Right forelimb (tissue), 1 donor: ENCODE data around the gene GUF1.

Experiments used
- DNase-seq: peaks from one replicate; pipeline ENCODE4 v3.0.0-alpha.2; 2018

Gene GUF1

DNA sequence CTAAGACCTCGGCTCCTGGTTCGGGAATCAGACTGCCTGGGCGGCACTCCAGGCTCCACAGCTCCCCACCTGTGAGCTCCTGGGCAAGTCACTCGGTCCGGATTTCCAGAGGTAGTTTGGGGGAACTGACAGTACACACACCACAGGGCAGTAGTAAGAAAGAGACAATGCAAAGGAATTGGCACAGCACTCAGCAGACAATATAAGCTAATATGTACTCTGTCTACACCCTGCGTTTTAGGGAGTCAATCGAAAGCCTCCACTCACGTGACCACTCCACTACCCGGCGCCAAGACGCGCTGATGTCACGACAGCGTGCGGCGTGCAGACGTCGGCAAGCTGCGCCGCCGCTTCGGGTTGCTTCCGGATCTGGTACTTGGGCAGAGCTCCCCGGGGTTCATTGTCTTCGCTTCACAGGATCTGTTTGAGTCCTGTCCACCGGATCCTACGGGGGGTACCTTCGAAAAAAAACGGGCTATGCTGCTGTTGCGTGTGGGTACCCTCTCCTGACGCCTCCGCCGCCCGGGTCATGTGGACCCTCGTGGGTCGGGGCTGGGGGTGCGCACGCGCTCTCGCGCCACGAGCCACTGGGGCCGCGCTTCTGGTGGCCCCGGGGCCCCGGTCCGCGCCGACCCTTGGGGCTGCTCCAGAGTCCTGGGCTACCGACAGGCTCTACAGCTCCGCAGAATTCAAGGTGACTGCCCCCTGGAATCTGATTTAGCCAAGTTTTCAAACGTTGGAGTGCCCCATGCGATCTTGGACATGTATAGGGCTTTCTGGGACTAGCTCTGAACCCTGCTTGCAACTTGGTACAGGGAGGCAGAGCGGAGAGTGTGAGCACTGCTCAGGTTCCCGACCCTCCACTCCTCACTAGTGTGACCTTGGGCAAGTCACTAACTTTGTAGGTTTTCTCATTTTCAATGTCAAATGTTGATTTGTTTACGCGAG lies at the start of gene GUF1:
Gene GUF1 (plus strand): TSS at position 327 of the 948 bp plus-strand sequence. CDS start 203 bp downstream, at position 530.
- DNase-seq: peak; percentile 94

GRCh38 chr4:44629280-44629866 lies 48.8 kb upstream of the GUF1 start:
- no peak for DNase-seq

- DNase-seq: no peak
Observed at GRCh38 chr4:44632089-44632488, 46.1 kb upstream of the GUF1 start.

- no peak for DNase-seq
Observed at GRCh38 chr4:44632733-44633132, 45.5 kb upstream of the GUF1 start.

GRCh38 chr4:44638091-44638490 lies 40.1 kb upstream of the GUF1 start:
- DNase-seq: no peak

GRCh38 chr4:44646151-44646550 lies 32.1 kb upstream of the GUF1 start:
- DNase-seq: no peak

DNA sequence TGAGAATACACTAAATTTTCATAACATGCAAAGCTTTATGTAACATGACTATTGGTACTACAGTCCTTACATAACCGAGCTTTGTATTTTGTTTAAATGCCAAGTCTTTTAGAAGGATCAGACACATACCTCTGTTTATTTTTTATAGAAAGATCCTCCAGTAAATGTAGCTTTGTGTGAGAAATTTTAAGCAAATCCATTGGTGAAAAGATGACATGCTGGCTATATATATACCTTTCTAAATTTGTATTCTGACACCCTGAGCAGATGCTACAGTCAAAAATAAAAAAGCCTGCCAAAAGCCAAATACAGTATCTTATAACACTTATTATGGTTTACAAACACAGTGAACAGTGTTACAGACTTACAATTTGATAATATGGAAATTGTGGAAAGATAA lies 26.8 kb upstream of the GUF1 start, which contains the start of gene YIPF7:
Gene YIPF7 (minus strand): TSS at position 201 of the 400 bp plus-strand sequence. CDS start 1,525 bp downstream, outside the sequence.
- DNase-seq: no peak

- DNase-seq: no peak
Observed at GRCh38 chr4:44652002-44652401, 26.2 kb upstream of the GUF1 start.

- no peak for DNase-seq
Observed at GRCh38 chr4:44660396-44660795, 17.8 kb upstream of the GUF1 start.

GRCh38 chr4:44661940-44662622 lies 16.1 kb upstream of the GUF1 start:
- no peak for DNase-seq

GRCh38 chr4:44662623-44663005 lies 15.6 kb upstream of the GUF1 start:
- no peak for DNase-seq

DNA sequence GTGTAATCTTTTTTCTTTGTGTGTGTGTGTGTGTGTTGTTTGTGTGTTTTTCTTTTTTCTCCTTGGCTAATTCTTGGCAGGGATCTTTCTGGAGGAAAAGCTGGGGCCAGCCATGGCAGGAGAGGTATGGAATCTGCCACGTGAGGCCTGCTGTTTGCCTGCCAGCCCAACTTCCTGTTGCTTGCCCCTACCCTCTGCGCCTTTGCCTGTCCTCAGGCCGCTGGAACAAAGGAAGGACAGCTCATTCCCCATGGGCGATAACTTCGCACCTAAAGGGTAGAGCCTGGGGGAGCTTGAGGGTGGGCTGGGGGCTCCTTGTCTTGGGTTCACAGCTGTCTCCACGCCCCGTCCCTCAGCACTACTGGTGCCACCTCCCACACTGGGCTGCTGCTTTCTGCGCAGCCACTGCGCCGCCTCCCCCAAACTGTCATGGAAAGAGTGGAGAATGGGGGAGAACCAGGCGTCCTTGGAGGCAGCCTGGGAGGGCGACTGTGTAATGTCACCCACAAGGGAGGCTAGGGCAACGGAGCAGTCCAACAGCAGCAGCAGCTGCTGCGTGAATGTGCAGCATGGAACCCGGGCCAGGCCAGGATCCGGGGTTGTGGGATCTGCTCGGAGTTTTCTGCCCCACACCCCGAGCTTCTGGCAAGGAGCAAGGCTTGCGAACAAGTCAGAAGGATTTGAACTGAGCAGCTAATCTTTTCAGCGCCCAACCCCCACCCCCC lies 14.5 kb upstream of the GUF1 start:
- DNase-seq: no peak

- DNase-seq: no peak
Observed at GRCh38 chr4:44668526-44668925, 9.7 kb upstream of the GUF1 start.

GRCh38 chr4:44670506-44671199 lies 7.6 kb upstream of the GUF1 start:
- no peak for DNase-seq

DNA sequence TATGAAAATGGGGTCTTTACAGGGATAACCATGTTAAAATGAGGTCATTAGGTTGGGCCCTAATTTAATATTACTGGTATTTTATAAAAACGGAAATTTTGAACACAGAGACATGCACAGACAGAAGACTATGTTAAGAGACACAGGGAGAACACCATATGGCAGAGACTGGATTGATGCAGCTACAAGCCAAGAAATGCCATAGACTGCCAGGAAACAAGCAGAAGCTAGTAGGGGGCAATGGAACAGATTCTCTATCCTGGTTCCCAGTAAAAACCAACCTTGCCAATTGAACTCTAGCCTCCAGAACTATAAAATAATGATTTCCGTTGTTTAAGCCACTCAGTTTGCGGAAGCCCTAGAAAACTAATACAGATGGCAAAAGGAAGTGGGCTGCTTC lies 6.6 kb upstream of the GUF1 start:
- no peak for DNase-seq

DNA sequence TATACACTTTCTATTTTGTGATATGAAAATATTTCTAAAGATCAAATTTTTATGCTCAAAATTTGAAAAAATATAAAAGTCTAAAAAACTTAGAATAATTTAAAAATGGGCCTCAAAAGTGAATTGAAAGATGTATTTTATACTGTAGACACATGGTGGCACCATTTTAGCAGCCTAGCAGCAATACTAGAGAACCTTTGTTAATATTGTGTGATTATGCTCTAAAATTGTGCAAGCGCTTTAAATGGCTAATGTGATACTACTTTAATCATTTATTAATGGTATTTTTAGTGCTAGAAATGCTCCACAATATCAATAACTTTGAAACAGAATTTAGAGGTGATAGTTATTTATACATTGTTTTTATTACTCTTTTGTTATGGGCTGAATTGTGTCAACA lies 3.7 kb upstream of the GUF1 start:
- no peak for DNase-seq

GRCh38 chr4:44675366-44675765 lies 2.9 kb upstream of the GUF1 start:
- no peak for DNase-seq

DNA sequence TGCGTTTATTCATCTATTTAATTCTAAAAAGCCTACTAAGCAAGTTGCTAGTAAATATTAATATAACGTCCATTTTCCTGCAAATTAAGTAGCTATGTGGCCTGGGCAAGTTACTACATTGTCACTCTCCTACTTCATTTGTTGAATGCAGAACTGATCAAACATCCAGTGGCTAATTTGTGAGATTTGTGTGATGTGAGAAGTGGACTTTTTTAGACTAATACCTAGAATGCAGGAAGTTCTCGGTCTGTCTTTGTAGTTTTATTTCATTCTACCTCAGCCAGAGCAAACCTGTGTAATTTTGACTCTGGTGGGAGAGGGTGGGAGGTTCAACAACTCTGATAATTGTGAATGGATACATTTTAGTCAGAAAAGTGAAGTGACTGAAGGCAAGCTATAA lies 840 bp downstream of the GUF1 start:
- DNase-seq: no peak

DNA sequence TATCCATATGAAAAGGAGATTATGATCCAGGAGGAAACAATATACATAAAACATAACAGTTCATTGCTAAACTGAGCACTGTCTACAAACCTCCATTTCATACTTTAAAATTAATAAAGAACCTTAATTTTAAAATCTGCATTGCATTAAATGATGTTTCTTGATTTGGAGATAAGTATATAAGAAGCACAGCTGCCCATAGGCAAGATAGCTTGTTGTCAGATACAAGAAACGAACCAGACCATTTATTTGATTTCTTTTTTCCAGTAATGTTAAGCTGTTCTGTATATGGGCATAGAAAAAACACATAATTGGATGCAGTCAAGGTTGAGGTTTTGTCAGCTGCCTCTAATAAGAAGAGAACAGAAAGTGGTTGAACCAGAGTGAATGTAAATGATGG lies 6.4 kb downstream of the GUF1 start:
- DNase-seq: no peak

DNA sequence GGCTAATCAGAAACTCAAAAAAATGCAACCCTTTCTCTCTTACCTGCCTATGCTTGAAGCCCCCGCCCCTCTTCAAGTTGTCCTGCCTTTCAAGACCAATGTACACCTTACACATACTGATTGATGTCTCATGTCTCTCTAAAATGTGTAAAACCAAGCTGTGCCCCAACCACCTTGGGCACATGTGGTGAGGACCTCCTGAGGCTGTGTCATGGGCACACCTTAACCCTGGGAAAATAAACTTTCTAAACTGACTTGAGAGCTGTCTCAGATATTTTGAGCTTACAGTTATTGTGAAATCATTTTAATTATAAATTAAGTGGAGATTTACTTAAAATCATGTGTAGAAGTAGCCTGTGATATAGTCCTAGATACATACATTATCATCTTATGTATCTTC lies 22.2 kb downstream of the GUF1 start:
- DNase-seq: no peak

- DNase-seq: no peak
Observed at GRCh38 chr4:44701037-44701436, 22.8 kb downstream of the GUF1 start.

GRCh38 chr4:44704673-44705072 lies 26.5 kb downstream of the GUF1 start:
- DNase-seq: no peak
